Measurements from ENCODE around the gene FNIP1. TPM values are rescaled to one million over a fixed set of nuclear protein-coding genes. Genes with fewer than 3 reads are reported as not detected.

The FNIP1 gene
- total RNA-seq, 1 donor from 2014 or later = 30.8 TPM

DNA sequence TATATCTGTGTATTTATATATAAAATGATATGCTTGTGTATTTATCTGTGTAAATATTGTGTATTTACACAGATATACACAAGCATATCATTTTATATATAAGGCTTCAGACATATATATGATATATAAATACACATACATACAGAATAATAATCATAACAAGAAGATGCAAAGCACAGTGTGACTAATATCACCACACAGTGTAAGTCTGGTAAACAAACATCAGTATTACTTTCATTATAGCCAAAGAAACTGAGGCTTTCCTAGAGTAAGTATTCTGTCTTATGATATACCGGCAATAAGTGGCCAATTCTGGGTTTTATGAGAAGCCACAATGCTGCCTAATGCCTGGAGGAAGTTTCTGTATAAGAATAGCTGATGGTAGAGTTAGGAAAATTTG, 131.9 kb downstream of the FNIP1 start:
- DNase-seq (ENCODE audit: missing footprints) (no peak), ATAC-seq (no peak)
- intact Hi-C loops (cut with DNase I) = no loop called here

- DNase-seq (ENCODE audit: missing footprints) (no peak), ATAC-seq (no peak)
- intact Hi-C loops (cut with DNase I) = no loop called here
Measured at GRCh38 chr5:131661933-131662332, 134.9 kb downstream of the FNIP1 start.

DNA sequence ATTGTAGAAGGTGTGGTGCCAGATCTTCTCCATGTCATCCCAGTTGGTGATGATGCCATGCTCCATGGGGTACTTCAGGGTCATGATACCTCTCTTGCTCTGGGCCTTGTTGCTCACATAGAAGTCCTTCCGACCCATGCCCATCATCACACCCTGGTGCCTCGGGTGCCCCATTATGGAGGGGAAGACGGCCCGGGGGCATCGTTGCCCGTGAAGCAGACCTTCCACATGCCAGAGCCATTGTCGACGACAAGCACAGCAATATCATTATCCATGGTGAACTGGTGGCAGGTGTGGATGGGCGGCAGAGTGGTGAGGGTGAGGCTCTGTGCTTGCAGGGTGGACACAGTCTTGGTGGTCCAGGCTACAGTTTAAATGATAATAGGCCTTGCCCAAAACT, 137.0 kb downstream of the FNIP1 start:
- DNase-seq (ENCODE audit: missing footprints) (no peak), ATAC-seq (no peak)
- intact Hi-C loops (cut with DNase I) = no loop called here

DNA sequence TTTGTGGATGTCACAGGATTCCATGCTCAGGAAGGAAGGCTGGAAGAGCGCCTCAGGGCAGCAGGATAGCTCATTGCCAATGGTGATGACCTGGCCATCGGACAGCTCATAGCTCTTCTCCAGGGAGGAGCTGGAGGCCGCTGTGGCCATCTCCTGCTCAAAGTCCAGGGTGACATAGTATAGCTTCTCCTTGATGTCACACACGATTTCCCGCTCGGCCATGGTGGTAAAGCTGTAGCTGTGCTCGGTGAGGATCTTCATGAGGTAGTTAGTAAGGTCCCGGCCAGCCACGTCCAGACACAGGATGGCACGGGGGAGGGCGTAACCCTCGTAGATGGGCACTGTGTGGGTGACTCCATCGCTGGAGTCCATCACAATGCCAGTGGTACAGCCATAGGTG, 137.5 kb downstream of the FNIP1 start:
- intact Hi-C loops (cut with DNase I) = no loop called here
- ATAC-seq (no peak), DNase-seq (ENCODE audit: missing footprints) (peak; percentile 69)

- ATAC-seq = no peak
- intact Hi-C loops (cut with DNase I) = no loop called here
- no peak for DNase-seq (ENCODE audit: missing footprints)
Measured at GRCh38 chr5:131654776-131655175, 142.0 kb downstream of the FNIP1 start.

DNA sequence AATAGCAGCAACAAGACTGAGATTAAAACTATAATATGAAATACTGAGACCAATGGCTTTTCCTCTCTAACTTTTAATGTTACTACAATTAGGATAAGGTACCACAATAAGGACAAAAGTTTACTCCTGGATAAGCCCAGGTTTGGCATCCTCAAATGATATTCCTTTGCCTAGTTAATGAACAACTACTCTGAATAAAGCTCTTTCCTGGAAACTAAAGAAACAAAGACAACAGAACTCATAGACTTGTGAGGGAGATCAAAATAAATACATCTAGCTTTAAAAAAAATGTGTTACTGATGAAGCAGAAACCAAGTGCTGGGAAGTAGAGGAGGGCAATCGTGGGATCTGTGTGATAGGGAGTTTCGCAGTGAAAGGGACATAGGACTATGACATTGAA, 142.5 kb downstream of the FNIP1 start:
- ATAC-seq (no peak), DNase-seq (ENCODE audit: missing footprints) (no peak)
- intact Hi-C loops (cut with DNase I) = no loop called here

- DNase-seq (ENCODE audit: missing footprints) (no peak), ATAC-seq (no peak)
- intact Hi-C loops (cut with DNase I) = no loop called here
Measured at GRCh38 chr5:131649161-131649560, 147.7 kb downstream of the FNIP1 start.

DNA sequence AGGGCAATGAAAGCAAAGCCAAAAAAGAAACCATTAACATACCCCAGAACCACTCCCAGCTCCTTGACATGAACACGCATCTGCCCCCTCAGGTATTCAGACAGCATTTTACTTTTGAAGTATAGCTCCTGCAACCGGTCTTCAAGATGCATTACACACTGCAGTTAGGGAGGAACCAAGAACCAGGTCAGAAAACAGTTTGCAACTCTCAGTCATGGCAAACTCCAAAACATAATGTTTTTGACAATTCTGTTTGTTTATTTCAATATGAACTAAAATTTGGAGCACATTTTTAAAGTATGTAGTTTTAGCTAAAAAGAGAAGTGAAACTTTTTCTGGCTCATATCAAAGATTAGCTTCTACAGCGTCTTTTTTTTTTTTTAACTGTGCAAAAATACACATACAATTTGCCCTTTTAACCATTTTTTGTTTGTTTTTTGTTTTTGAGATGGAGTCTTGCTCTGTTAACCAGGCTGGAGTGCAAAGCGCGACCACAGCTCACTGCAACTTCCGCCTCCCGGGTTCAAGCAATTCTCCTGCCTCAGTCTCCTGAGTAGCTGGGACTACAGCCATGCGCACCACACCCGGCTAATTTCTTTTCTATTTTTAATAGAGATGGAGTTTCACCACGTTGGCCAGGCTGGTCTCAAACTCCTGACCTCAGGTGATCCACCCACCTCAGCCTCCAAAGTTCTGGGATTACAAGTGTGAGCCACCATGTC, 149.6 kb downstream of the FNIP1 start:
- ATAC-seq (no peak), DNase-seq (ENCODE audit: missing footprints) (no peak)
- intact Hi-C loops (cut with DNase I) = no loop called here

DNA sequence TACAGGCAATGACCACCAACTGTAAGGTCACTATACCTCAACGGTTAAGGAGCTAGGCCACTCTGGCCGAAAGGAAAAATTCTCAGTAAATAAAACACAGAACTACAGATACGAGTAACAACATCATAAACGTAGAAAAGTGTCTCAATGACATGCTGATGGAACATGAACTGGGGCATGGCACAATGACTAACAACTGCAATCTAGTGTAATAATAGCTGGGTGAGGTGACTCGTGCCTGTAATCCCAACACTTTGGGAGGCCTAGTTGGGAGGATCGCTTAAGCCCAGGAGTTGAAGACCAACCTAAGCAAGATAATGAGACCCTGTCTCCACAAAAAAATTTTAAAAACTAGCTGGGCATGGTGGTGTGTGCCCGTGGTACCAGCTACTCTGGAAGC, 152.0 kb downstream of the FNIP1 start:
- ATAC-seq (no peak), DNase-seq (ENCODE audit: missing footprints) (no peak)
- intact Hi-C loops (cut with DNase I) = no loop called here

DNA sequence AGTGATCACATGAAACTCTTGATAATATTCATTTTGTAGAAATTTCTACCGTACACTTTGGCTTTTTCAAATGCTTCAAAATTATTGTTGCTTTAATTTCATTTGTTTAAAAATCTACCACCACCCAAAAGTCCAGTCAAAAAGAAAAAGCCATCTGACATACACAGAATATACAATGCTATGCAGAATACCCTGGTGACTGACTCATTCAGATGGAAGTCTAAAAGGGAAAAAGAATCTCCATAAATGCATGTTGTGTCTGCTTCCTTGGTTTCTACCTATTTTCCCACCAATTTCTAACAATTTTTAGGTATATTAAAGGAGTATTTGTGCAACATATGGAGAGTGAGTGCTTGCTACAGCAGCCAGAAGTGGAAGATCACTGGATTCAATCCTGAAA, 152.4 kb downstream of the FNIP1 start:
- DNase-seq (ENCODE audit: missing footprints) = no peak
- ATAC-seq = no peak
- intact Hi-C loops (cut with DNase I) = no loop called here

GRCh38 chr5:131641494-131641893, 155.3 kb downstream of the FNIP1 start:
- no peak for DNase-seq (ENCODE audit: missing footprints)
- intact Hi-C loops (cut with DNase I) = no loop called here
- ATAC-seq = no peak

DNA sequence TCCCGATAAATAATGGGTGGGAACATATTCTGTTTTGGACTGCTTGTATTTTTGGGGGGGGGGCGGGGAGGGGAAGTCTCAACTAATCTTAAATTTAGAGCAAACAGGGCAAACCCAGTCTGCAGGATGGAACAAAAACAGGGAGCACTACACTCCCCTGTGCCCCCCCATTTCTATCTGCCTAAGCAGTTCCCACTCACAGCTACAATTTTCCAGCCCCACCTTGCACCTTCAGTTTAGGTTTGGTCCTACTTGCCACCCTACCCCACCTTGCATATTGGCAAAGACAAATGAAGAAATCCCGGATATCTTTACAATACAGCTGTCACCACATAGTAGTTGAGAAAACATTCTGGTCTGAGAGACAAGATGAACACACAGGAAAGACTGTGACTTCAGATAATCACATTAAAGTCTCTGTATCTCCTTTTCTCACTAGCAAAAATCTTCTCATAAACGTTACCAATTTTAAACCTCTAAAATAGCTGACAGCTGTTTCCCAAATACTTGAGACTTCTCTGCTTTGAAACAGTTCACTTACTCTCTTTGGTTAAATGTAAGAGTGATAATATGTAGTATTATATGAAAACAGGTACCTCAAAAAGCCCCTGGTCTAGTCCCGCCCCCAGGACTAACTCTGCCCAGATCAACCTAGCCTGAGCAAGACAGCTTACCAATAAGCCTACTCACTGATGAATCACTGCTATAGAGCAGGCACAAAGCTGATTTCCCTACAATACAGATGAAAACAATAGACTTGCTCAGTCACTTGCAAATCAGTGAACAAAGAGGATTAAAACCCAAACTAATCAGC, 156.6 kb downstream of the FNIP1 start:
- DNase-seq (ENCODE audit: missing footprints) (no peak), ATAC-seq (no peak)
- intact Hi-C loops (cut with DNase I) = no loop called here

GRCh38 chr5:131639148-131639547, 157.7 kb downstream of the FNIP1 start:
- intact Hi-C loops (cut with DNase I) = no loop called here
- DNase-seq (ENCODE audit: missing footprints) = no peak

GRCh38 chr5:131637694-131638093, 159.1 kb downstream of the FNIP1 start:
- intact Hi-C loops (cut with DNase I) = no loop called here
- ATAC-seq (no peak), DNase-seq (ENCODE audit: missing footprints) (no peak)

More at GRCh38 chr5:131639148-131639547, 157.7 kb downstream of the FNIP1 start:
- no peak for ATAC-seq

GRCh38 chr5:131635684-131636572, 160.9 kb downstream of the FNIP1 start:
- intact Hi-C loops (cut with DNase I) = loop anchor here (2.0 kb wide), 1 partner anchor 161 kb away; the partner anchor contains the start of gene FNIP1
- ATAC-seq (no peak), DNase-seq (ENCODE audit: missing footprints) (no peak)

GRCh38 chr5:131634996-131635683, 161.7 kb downstream of the FNIP1 start, which contains the start of gene RAPGEF6:
TSS of gene RAPGEF6 (minus strand) at chr5:131635229. CDS start at chr5:131635030, 199 bp downstream.
- ATAC-seq (peak; percentile 97), DNase-seq (ENCODE audit: missing footprints) (peak; percentile 98)
- intact Hi-C loops (cut with DNase I) = loop anchor here (2.0 kb wide), 1 partner anchor 162 kb away; the partner anchor contains the start of gene FNIP1

DNA sequence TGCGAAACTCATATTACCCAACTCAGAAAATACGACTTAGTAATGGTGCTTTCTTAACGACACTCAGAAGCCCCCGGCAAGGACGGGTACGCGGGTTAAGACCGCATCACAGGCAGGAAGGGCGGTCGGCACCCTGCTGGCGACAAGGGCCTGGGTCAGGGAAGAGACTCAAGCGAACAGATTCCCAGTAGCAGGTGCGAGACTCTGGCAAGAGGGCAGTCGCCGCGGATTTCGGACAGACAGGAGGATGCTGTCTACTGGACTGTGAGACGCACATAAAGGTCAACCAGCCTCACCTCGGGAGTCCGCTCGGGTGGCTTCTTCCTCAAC, 162.2 kb downstream of the FNIP1 start:
- ATAC-seq = peak; percentile 34
- peak; percentile 79 for DNase-seq (ENCODE audit: missing footprints)
- intact Hi-C loops (cut with DNase I) = loop anchor here (2.0 kb wide), 1 partner anchor 162 kb away; the partner anchor contains the start of gene FNIP1

DNA sequence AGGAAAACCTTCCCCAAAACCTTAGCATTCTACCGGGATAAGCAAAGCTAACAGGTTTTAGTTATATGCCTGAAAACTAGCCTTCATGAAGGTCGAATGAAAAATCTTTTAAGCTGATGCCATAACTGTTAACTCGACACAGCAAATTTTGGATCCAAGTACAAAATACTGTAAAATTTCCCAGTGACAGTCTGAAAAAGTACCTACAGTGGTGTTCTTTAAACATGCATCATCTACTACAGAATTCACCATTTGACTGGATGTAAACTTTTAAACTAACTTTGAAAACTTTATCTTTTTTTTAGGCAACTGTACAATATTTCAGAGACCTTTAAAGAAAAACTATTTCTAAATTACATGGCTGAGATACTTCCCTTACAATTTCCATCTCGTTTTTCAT, 162.6 kb downstream of the FNIP1 start:
- intact Hi-C loops (cut with DNase I) = loop anchor here (2.0 kb wide), 1 partner anchor 163 kb away; the partner anchor contains the start of gene FNIP1
- no peak for DNase-seq (ENCODE audit: missing footprints)
- no peak for ATAC-seq
